Measurements from ENCODE around the gene HDAC4.

The HDAC4 gene

GRCh38 chr2:239262484-239263230, 138.2 kb downstream of the HDAC4 start:
- DNase-seq (ENCODE audit: extremely low spot score) = no peak
- CTCF ChIA-PET = interaction anchor here (1.0 kb wide), 1 partner anchor 11 kb away, joined by 3 read pairs; no protein-coding TSS in a partner anchor
- POLR2A ChIA-PET = no interaction called here

DNA sequence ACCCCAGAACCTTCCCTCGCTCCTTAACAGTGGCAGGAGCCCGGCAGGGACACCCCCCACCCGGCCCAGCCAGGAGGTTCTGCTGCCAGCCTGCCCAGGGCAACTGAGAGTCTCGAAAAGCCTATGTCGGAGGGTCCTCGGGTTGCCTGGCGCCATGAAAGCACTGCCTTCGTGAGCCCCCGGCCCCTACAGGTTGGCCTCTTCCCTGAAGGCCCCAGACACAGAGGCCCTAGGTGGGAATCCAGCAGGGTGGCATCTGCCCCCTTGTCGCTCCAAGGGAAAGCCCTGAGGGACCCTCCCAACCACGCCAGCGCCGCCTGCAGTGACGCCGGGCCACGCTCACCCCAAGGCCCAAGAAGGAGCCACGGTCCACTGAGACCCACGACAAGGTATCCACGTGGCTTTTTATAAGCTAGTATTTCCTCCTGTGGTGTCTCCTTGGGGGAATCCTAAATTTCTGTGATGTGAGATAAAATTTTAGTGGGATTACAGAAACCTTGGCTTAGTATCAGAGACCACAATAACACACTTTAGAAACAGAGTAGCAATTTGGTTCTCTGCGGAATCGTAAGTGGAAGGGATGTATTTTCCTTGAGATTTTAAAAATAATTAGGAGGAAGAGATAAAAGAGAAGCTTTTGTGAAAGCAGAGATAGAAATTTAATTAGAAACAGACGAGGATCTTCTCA, 138.9 kb downstream of the HDAC4 start:
- TF ChIP-seq FOXK2 (IDR thresholded peaks at IDR 0.05) (no peak), BHLHE40 (IDR thresholded peaks at IDR 0.05; ENCODE audit: borderline replicate concordance) (no peak), TARDBP (IDR thresholded peaks at IDR 0.05) (no peak)
- ChIA-PET CTCF (interaction anchor here (1.0 kb wide), 1 partner anchor 12 kb away, joined by 3 read pairs; no protein-coding TSS in a partner anchor), POLR2A (no interaction called here)
- no peak for DNase-seq (ENCODE audit: extremely low spot score)

More at GRCh38 chr2:239262484-239263230, 138.2 kb downstream of the HDAC4 start:
- no peak for TF ChIP-seq TARDBP (IDR thresholded peaks at IDR 0.05)
- TF ChIP-seq, protein P1, sequence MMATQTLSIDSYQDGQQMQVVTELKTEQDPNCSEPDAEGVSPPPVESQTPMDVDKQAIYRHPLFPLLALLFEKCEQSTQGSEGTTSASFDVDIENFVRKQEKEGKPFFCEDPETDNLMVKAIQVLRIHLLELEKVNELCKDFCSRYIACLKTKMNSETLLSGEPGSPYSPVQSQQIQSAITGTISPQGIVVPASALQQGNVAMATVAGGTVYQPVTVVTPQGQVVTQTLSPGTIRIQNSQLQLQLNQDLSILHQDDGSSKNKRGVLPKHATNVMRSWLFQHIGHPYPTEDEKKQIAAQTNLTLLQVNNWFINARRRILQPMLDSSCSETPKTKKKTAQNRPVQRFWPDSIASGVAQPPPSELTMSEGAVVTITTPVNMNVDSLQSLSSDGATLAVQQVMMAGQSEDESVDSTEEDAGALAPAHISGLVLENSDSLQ (IDR thresholded peaks at IDR 0.05) = no peak
- TF ChIP-seq FOXM1 (IDR thresholded peaks at IDR 0.05; ENCODE audit: borderline replicate concordance) = no peak
- TF ChIP-seq ELF4 (IDR thresholded peaks at IDR 0.05) = no peak
- no peak for TF ChIP-seq HDGF (IDR thresholded peaks at IDR 0.05; ENCODE audit: borderline replicate concordance)

DNA sequence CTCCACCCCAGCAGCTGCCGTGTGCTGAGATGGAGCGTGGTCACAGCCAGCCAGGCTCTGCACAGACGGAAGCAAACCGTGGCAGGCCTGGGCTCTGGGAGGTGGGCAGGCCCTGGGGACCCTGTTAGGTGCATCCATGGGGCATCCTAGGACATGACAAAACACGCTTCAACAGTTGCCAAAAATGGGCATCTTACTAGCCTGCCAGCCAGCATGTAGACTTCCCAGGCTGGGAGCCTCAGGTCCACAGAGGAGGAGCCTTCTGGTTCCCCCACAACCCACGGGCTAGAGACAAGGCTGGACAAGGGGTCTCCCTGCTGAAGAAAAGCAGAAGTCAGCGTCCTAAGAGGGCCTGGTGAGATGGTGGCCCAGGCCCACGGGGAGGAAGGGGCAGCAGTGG, 139.5 kb downstream of the HDAC4 start:
- no peak for TF ChIP-seq FOXA1 (IDR thresholded peaks at IDR 0.05)
- TF ChIP-seq FOXM1 (IDR thresholded peaks at IDR 0.05; ENCODE audit: borderline replicate concordance) = no peak
- DNase-seq (ENCODE audit: extremely low spot score) = no peak

GRCh38 chr2:239260546-239261327, 140.1 kb downstream of the HDAC4 start:
- ChIA-PET CTCF (no interaction called here), POLR2A (no interaction called here)
- DNase-seq (ENCODE audit: extremely low spot score) = no peak
- no peak for TF ChIP-seq FOXM1 (IDR thresholded peaks at IDR 0.05; ENCODE audit: borderline replicate concordance)
- TF ChIP-seq ARNT (IDR thresholded peaks at IDR 0.05) = no peak
- no peak for TF ChIP-seq SP1 (IDR thresholded peaks at IDR 0.05)
- TF ChIP-seq FOXA1 (IDR thresholded peaks at IDR 0.05) = no peak
- TF ChIP-seq, protein P1 (IDR thresholded peaks at IDR 0.05) = no peak
- no peak for TF ChIP-seq SUZ12 (IDR thresholded peaks at IDR 0.05)
- TF ChIP-seq ZNF384 (IDR thresholded peaks at IDR 0.05) = no peak
- TF ChIP-seq HDGF (IDR thresholded peaks at IDR 0.05; ENCODE audit: borderline replicate concordance) = no peak
- TF ChIP-seq ELF4 (IDR thresholded peaks at IDR 0.05) = no peak

More for the DNA sequence above, 139.5 kb downstream of the HDAC4 start:
- POLR2A ChIA-PET = no interaction called here
- CTCF ChIA-PET = no interaction called here

- ChIA-PET CTCF (no interaction called here), POLR2A (no interaction called here)
- no peak for DNase-seq (ENCODE audit: extremely low spot score)
- no peak for TF ChIP-seq LEF1 (IDR thresholded peaks at IDR 0.05; ENCODE audit: borderline replicate concordance)
- TF ChIP-seq SP1 (IDR thresholded peaks at IDR 0.05) = no peak
- no peak for TF ChIP-seq NFRKB (IDR thresholded peaks at IDR 0.05)
- no peak for TF ChIP-seq ARNT (IDR thresholded peaks at IDR 0.05)
- no peak for TF ChIP-seq TARDBP (IDR thresholded peaks at IDR 0.05)
- TF ChIP-seq BHLHE40 (IDR thresholded peaks at IDR 0.05; ENCODE audit: borderline replicate concordance) = no peak
- no peak for TF ChIP-seq FOXK2 (IDR thresholded peaks at IDR 0.05)
- TF ChIP-seq ZNF384 (IDR thresholded peaks at IDR 0.05) = no peak
- no peak for TF ChIP-seq HDGF (IDR thresholded peaks at IDR 0.05; ENCODE audit: borderline replicate concordance)
- TF ChIP-seq SUZ12 (IDR thresholded peaks at IDR 0.05) = no peak
- no peak for TF ChIP-seq FOXM1 (IDR thresholded peaks at IDR 0.05; ENCODE audit: borderline replicate concordance)
- TF ChIP-seq ELF4 (IDR thresholded peaks at IDR 0.05) = no peak
Measured at GRCh38 chr2:239259603-239260298, 141.1 kb downstream of the HDAC4 start.

DNA sequence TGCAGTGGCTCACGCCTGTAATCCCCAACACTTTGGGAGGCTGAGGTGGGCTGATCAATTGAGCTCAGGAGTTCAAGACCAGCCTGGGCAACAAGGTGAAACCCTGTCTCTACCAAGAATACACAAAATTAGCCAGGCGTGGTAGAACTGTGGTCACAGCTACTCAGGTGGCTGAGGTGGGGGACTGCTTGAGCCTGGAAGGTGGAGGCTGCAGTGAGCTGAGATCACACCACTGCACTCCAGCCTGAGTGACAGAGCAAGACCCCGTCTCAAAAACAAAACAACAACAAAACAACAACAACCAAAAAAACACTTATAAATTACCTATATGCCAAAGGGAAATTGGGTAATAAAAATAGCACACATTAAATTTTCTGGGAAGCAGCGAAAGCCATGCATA, 141.6 kb downstream of the HDAC4 start:
- CTCF ChIA-PET = no interaction called here
- TF ChIP-seq FOXM1 (IDR thresholded peaks at IDR 0.05; ENCODE audit: borderline replicate concordance) (no peak), CTBP1 (IDR thresholded peaks at IDR 0.05; ENCODE audit: borderline replicate concordance) (no peak)
- POLR2A ChIA-PET = no interaction called here
- no peak for DNase-seq (ENCODE audit: extremely low spot score)

DNA sequence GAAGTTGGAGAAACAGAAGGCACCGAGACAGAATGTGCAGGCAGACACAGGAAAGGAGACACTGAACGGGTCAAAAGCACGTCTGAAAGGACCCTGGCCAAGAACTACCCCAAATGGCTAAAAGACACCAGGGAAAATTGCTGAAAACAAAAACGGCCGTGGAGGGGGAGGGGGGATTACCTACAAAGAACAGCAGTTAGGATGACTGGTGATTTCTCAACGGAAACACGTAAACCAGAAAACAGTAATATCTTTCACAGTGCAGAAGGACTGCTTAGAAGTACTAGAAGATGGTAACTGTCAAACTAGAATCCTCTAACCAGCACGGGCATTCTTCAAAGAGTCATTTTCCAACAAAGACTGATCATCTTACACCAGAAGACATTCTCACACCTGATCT, 142.6 kb downstream of the HDAC4 start:
- no peak for TF ChIP-seq CTBP1 (IDR thresholded peaks at IDR 0.05; ENCODE audit: borderline replicate concordance)
- CTCF ChIA-PET = no interaction called here
- POLR2A ChIA-PET = no interaction called here
- no peak for DNase-seq (ENCODE audit: extremely low spot score)

Measured in HEK293T (cell line).